Uterus (tissue), 2 donors: Measurements from ENCODE around the gene FBN2.

Source experiments
- CTCF ChIP-seq, 4 experiments: fragments of 200-600 bp in 2 of 4; fragments of 450-650 bp in 2 of 4; sonication (generic) in 2 of 4; IDR thresholded peaks; one replicate each; pipeline ENCODE4 v1.5.1; 2016 to 2019; ENCODE audit warnings: antibody characterized with exemption in 4 of 4, mild to moderate bottlenecking in 2 of 4, moderate library complexity in 1 of 4
- POLR2A ChIP-seq, 2 donors: fragments of 450-650 bp; IDR thresholded peaks; one replicate each; pipeline ENCODE4 v1.6.1; 2016; ENCODE audit warnings: antibody characterized with exemption in 2 of 2, mild to moderate bottlenecking in 1 of 2, moderate library complexity in 1 of 2

DNA sequence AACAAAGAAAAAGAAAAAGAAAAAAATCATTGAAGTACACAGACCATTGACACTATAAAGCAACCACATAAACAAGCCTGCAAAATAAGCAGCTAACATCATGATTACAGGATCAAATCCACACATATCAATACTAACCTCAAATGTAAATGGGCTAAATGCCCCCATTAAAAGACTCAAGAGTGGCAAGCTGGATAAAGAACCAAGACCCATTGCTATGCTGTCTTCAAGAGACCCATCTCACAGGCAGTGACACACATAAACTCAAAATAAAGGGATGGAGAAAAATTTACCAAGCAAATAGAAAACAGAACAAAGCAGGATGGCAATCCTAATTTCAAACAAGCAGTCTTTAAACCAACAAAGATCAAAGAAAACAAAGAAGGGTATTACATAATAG, 15.7 kb upstream of the FBN2 start:
- TF ChIP-seq CTCF (IDR thresholded peaks at IDR 0.05) (no peak), POLR2A (IDR thresholded peaks at IDR 0.05) (no peak)
